ENCODE measurements around the gene INSRR.

DNA sequence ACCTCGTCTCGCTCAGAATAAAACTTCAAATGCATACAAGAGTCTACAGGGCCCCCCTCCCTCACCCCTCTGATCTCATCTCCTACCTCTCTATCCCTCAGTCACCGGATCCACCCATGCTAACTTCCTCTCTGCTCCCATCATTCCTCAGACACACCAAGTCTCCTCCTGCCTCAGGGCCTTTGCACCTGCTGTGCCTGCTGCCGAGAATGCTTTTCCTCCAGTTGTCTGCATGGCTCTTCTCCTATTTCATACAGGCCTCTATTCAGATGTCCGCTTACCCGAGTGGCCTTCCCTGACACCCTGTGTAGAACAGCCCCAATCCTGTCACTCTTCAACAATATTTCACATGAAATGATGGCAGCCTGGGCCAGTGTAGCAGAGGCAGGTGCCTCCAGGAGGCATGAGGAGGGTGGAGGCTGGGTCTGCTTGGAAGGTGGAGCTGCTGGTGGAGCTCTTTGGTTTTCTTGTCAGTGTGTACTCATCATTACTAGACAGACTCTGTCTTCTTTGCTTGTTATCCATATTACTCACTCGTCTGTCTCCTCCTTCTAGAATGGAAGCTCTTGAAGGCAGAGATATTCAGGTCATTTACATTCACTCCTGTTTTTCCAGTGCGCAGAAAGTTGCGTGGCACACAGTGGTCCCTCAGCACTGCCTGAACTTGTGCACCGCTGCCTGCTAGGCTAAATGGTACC, 46.5 kb downstream of the INSRR start:
- no peak for TF ChIP-seq CTCF (IDR thresholded peaks at IDR 0.05; ENCODE audit: borderline replicate concordance, extremely low read depth, low read length, poor library complexity, severe bottlenecking)
- TF ChIP-seq EZH2 (IDR thresholded peaks at IDR 0.05; ENCODE audit: borderline replicate concordance, low read depth, low read length, severe bottlenecking): no peak

Measured in DND-41 (cell line).